NCI-H524 treated with DMSO at 0.1 percent for 48 hours (cell line): Measurements from ENCODE around the gene SCYL3.
"Not testable (repeated sequence)": the region's sequence is repeated elsewhere in the genome, so short reads cannot be mapped to it uniquely, and the experiment has no call there.

Experiments
- DNase-seq: peaks from one replicate; lab custom pipeline; 2025; lab: John Stamatoyannopoulos, UW

Gene SCYL3

GRCh38 chr1:169814265-169814664 lies 79.4 kb downstream of the SCYL3 start:
- DNase-seq = no peak

GRCh38 chr1:169812131-169812530 lies 81.6 kb downstream of the SCYL3 start:
- DNase-seq = no peak

- DNase-seq = not testable (repeated sequence)
These were observed 82.2 kb downstream of the SCYL3 start for GRCh38 chr1:169811418-169812035.

GRCh38 chr1:169809370-169810095 lies 84.2 kb downstream of the SCYL3 start:
- DNase-seq = no peak

GRCh38 chr1:169804941-169805340 lies 88.8 kb downstream of the SCYL3 start:
- DNase-seq = no peak

- no peak for DNase-seq
These were observed 90.8 kb downstream of the SCYL3 start for GRCh38 chr1:169802888-169803287.
